ENCODE measurements around the gene FRMD4B. TPM values are rescaled to one million over a fixed set of nuclear protein-coding genes. Genes with fewer than 3 reads are reported as not detected.

Gene FRMD4B
- total RNA-seq, 4 donors from 2014 or later: 15.5 to 36.7 (median 26.0) TPM

DNA sequence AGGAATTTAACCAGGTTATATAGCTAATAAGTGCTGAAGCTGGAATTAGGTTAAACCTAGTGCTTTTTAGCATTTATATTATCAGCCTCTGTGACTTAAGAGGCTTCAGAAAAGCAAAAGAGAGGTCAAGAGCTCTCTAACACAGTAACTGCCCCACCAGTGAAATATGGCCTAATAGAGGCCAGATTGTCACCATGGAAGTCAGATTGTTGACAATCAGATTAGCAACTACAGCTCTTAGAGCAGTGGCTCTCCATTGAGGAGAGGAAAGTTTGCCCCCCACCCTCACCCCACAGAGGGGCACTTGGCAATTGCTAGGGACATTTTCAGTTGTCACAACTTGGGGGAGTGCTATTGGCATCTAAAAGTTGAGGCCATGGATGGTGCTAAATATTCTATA, 240.2 kb downstream of the FRMD4B start:
- in situ Hi-C loops (cut with MboI; ENCODE audit: low pct_ligation_motif_present in 1 of 4, low pct_unique_long_range_greater_than_20kb in 1 of 4, low sequenced_read_pairs in 3 of 4): loop anchor here in 1 of 4 donors (25.0 kb wide), 1 partner anchor 792 kb away; no protein-coding TSS in a partner anchor
- no peaks in the 10 kb centered on the region for H3K36me3 ChIP-seq
- intact Hi-C loops (cut with DNase I; ENCODE audit: low total_unique reads): no loop called here
- H3K4me3 ChIP-seq: no peak overlapping the region
- peaks cover 0 to 5% (median 0%) of the 10 kb centered on the region in 4 donors for H3K4me1 ChIP-seq
- H3K27me3 ChIP-seq: no peaks in the 10 kb centered on the region
- DNase-seq: no peak
- H3K9me3 ChIP-seq: no peaks in the 10 kb centered on the region
- TF ChIP-seq, protein P1, sequence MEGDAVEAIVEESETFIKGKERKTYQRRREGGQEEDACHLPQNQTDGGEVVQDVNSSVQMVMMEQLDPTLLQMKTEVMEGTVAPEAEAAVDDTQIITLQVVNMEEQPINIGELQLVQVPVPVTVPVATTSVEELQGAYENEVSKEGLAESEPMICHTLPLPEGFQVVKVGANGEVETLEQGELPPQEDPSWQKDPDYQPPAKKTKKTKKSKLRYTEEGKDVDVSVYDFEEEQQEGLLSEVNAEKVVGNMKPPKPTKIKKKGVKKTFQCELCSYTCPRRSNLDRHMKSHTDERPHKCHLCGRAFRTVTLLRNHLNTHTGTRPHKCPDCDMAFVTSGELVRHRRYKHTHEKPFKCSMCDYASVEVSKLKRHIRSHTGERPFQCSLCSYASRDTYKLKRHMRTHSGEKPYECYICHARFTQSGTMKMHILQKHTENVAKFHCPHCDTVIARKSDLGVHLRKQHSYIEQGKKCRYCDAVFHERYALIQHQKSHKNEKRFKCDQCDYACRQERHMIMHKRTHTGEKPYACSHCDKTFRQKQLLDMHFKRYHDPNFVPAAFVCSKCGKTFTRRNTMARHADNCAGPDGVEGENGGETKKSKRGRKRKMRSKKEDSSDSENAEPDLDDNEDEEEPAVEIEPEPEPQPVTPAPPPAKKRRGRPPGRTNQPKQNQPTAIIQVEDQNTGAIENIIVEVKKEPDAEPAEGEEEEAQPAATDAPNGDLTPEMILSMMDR (IDR thresholded peaks at IDR 0.05): no peak
- no peak for TF ChIP-seq POLR2A (IDR thresholded peaks at IDR 0.05)
- TF ChIP-seq POLR2AphosphoS5 (IDR thresholded peaks at IDR 0.05): no peak
- no peak for TF ChIP-seq EP300 (IDR thresholded peaks at IDR 0.05; ENCODE audit: low read depth)
- no peak overlapping the region for H3K27ac ChIP-seq

DNA sequence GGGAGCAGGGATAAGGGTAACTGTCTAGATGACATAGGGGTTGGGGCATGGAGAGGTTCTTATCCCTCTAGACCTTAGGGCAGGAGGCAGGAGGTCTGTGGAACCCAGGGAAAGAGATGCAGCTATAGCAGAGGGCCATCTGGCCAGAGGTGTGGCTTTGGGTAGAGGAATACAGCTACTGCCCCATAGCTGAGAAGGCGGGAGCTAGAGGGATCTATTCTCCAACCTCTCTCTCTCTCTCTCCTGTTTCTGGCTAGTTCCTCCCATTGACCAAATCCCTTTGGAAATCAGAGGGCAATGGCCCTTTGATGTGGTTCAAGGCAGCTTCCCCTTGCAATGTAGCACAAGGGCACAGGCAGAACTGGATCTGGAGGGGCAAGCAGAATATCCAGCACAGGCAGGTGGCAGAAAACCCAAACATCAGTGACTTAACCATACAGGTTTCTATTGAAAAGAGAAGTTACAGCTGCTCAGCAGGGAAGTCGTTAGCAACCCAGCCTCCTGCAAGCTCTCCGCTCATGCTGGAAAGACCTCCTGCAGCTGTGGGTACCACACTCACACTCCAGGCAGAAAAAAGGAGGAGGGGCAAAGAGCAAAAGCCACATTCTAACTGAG, 241.2 kb downstream of the FRMD4B start:
- 67 to 84% methylated on average over 1 to 3 of the region's 3 CpGs for WGBS, 2 donors (ENCODE audit: low coverage in 1 of 2)
- in situ Hi-C loops (cut with MboI; ENCODE audit: low pct_ligation_motif_present in 1 of 4, low pct_unique_long_range_greater_than_20kb in 1 of 4, low sequenced_read_pairs in 3 of 4): loop anchor here in 1 of 4 donors (25.0 kb wide), 1 partner anchor 793 kb away; no protein-coding TSS in a partner anchor
- H3K36me3 ChIP-seq: no peaks in the 10 kb centered on the region
- no peaks in the 10 kb centered on the region for H3K9me3 ChIP-seq
- no peak for DNase-seq
- intact Hi-C loops (cut with DNase I; ENCODE audit: low total_unique reads): no loop called here
- H3K4me3 ChIP-seq: no peak overlapping the region
- peaks cover 0 to 5% (median 0%) of the 10 kb centered on the region in 4 donors for H3K4me1 ChIP-seq
- no peaks in the 10 kb centered on the region for H3K27me3 ChIP-seq
- no peak for TF ChIP-seq POLR2AphosphoS5 (IDR thresholded peaks at IDR 0.05)
- TF ChIP-seq POLR2A (IDR thresholded peaks at IDR 0.05): no peak
- no peak for TF ChIP-seq EP300 (IDR thresholded peaks at IDR 0.05; ENCODE audit: low read depth)
- TF ChIP-seq, protein P1 (IDR thresholded peaks at IDR 0.05): no peak
- H3K27ac ChIP-seq: no peak overlapping the region

DNA sequence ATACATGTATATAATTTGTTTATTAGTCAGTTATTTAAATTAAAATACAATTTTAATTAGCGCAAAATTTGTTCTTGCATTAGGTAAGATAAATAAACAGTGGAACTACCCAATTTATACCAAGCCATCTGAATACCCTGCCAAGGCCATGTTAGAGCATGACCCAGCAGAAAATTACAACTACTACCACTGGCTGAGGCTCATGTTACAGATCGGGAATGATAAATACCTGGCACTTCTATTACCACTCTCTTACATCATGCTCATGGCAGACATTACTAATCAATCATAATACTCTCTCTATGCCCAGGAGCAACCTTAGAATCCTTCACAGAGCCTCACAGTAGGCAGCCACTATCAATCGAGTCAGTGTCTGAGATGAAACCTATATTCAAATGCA, 242.3 kb downstream of the FRMD4B start:
- H3K9me3 ChIP-seq: no peaks in the 10 kb centered on the region
- peaks cover 0 to 5% (median 0%) of the 10 kb centered on the region in 4 donors for H3K4me1 ChIP-seq
- intact Hi-C loops (cut with DNase I; ENCODE audit: low total_unique reads): no loop called here
- no peak overlapping the region for H3K4me3 ChIP-seq
- H3K27ac ChIP-seq: no peak overlapping the region
- H3K36me3 ChIP-seq: no peaks in the 10 kb centered on the region
- WGBS, 2 donors (ENCODE audit: low coverage in 1 of 2): 89% methylated on average over 3 of the region's 3 CpGs
- TF ChIP-seq POLR2AphosphoS5 (IDR thresholded peaks at IDR 0.05) (no peak), EP300 (IDR thresholded peaks at IDR 0.05; ENCODE audit: low read depth) (no peak), POLR2A (IDR thresholded peaks at IDR 0.05) (no peak)
- TF ChIP-seq, protein P1 (IDR thresholded peaks at IDR 0.05): no peak
- no peaks in the 10 kb centered on the region for H3K27me3 ChIP-seq
- in situ Hi-C loops (cut with MboI; ENCODE audit: low pct_ligation_motif_present in 1 of 4, low pct_unique_long_range_greater_than_20kb in 1 of 4, low sequenced_read_pairs in 3 of 4): loop anchor here in 1 of 4 donors (25.0 kb wide), 1 partner anchor 794 kb away; no protein-coding TSS in a partner anchor
- DNase-seq: no peak

DNA sequence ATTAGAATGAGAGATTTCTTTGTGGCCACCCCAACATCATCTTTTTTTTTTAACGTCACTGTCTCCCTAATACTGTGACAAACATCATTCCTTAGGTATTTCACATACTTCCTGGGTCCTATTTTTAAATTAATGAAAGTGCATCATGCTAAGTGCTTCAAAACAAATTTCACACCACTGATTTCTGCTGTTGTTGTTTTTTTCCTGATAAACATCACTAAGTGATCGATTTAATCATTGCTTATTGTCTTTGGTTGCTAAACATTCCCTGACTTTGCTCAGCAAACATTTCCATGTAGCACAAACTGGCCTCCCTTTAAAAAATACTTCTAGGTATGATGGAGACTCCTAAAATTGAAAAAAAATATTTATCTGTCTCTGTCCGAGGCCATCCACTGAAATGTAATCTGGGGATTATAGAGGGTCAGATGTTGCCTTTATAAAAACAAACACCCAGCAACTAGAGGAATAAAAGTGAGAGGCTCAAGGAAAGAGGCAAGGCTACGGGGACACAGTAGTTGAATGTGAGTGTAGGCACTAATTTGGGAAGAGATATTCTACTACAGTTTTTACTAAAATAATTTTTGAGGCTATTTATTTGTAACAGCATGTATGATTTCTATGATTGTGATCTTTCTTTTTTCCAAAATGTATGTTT, 243.0 kb downstream of the FRMD4B start:
- Histone ChIP-seq H3K27me3 (no peaks in the 10 kb centered on the region), H3K36me3 (no peaks in the 10 kb centered on the region), H3K27ac (no peak overlapping the region), H3K4me1 (peaks cover 0 to 5% (median 0%) of the 10 kb centered on the region in 4 donors), H3K4me3 (no peak overlapping the region), H3K9me3 (no peaks in the 10 kb centered on the region)
- TF ChIP-seq POLR2A (IDR thresholded peaks at IDR 0.05): no peak
- TF ChIP-seq EP300 (IDR thresholded peaks at IDR 0.05; ENCODE audit: low read depth): no peak
- no peak for TF ChIP-seq POLR2AphosphoS5 (IDR thresholded peaks at IDR 0.05)
- TF ChIP-seq, protein P1 (IDR thresholded peaks at IDR 0.05): no peak
- no peak for DNase-seq
- 62 to 72% methylated on average over 4 of the region's 4 CpGs for WGBS, 2 donors (ENCODE audit: low coverage in 1 of 2)
- in situ Hi-C loops (cut with MboI; ENCODE audit: low pct_ligation_motif_present in 1 of 4, low pct_unique_long_range_greater_than_20kb in 1 of 4, low sequenced_read_pairs in 3 of 4): loop anchor here in 1 of 4 donors (25.0 kb wide), 1 partner anchor 794 kb away; no protein-coding TSS in a partner anchor
- intact Hi-C loops (cut with DNase I; ENCODE audit: low total_unique reads): no loop called here

All from transverse colon (tissue), 4 donors.